HG03469 (cell line): ENCODE measurements around the gene LIN28A.

ENCODE experiments used
- ATAC-seq: cut with Tn5 transposase; IDR thresholded peaks from one replicate; pipeline ENCODE4 v1.9.1; 2021; ENCODE audit warnings: mild to moderate bottlenecking, moderate library complexity, moderate number of reproducible peaks; ENCODE audit not compliant: unreplicated experiment

Gene LIN28A

GRCh38 chr1:26432793-26433192 lies 22.2 kb downstream of the LIN28A start:
- no peak for ATAC-seq

- no peak for ATAC-seq
These were observed 23.6 kb downstream of the LIN28A start for GRCh38 chr1:26434161-26434752.

GRCh38 chr1:26438041-26438440 lies 27.4 kb downstream of the LIN28A start:
- no peak for ATAC-seq

GRCh38 chr1:26440259-26440658 lies 29.6 kb downstream of the LIN28A start:
- ATAC-seq, result no peak

GRCh38 chr1:26449868-26450267 lies 39.3 kb downstream of the LIN28A start:
- ATAC-seq, result no peak

- no peak for ATAC-seq
These were observed 40.3 kb downstream of the LIN28A start for GRCh38 chr1:26450908-26451307.

GRCh38 chr1:26452459-26453183 lies 42.0 kb downstream of the LIN28A start:
- ATAC-seq, result no peak

- no peak for ATAC-seq
These were observed 48.5 kb downstream of the LIN28A start for GRCh38 chr1:26459148-26459547.

- ATAC-seq, result no peak
These were observed 49.0 kb downstream of the LIN28A start for GRCh38 chr1:26459573-26460031.

GRCh38 chr1:26468911-26469310 lies 58.3 kb downstream of the LIN28A start:
- no peak for ATAC-seq

GRCh38 chr1:26469558-26469957 lies 58.9 kb downstream of the LIN28A start:
- ATAC-seq, result no peak

- ATAC-seq, result no peak
These were observed 60.4 kb downstream of the LIN28A start for GRCh38 chr1:26470878-26471497.

GRCh38 chr1:26471498-26472319 lies 61.1 kb downstream of the LIN28A start:
- ATAC-seq, result peak; percentile 4

GRCh38 chr1:26472320-26472900 lies 61.8 kb downstream of the LIN28A start, which contains the start of gene HMGN2:
HMGN2 (plus strand) TSS chr1:26472440; CDS start chr1:26472613, 173 bp downstream.
- peak; percentile 21 for ATAC-seq

- ATAC-seq, result peak; percentile 62
These were observed 62.6 kb downstream of the LIN28A start for GRCh38 chr1:26472901-26473845.

GRCh38 chr1:26474818-26475217 lies 64.2 kb downstream of the LIN28A start:
- no peak for ATAC-seq

- ATAC-seq, result no peak
These were observed 65.4 kb downstream of the LIN28A start for GRCh38 chr1:26475989-26476388.

- ATAC-seq, result no peak
These were observed 66.3 kb downstream of the LIN28A start for GRCh38 chr1:26476958-26477357.

GRCh38 chr1:26477446-26478152 lies 67.0 kb downstream of the LIN28A start:
- no peak for ATAC-seq
